HepG2 (cell line): ENCODE data around the gene PALMD. TPM values are rescaled to one million over a fixed set of nuclear protein-coding genes. Genes with fewer than 3 reads are reported as not detected.

Experiments
- AHR ChIP-seq: IDR thresholded peaks from 2 replicates; pipeline ENCODE4 v1.6.1; 2018; ENCODE audit warnings: missing genetic modification reagents, missing compliant biosample characterization
- ARID3A ChIP-seq: IDR thresholded peaks from 2 replicates; pipeline ENCODE4 v1.6.1; 2012; ENCODE audit warnings: low read depth, low read length, improper control_type of control experiment
- ARID5B ChIP-seq: IDR thresholded peaks from 2 replicates; pipeline ENCODE4 v1.4.0; 2020; ENCODE audit warnings: mild to moderate bottlenecking, missing genetic modification reagents
- ATF2 ChIP-seq: sonication (generic); formaldehyde crosslinking; IDR thresholded peaks from 2 replicates; pipeline ENCODE4 v1.4.0; 2020; ENCODE audit warnings: missing genetic modification reagents
- EHMT2 ChIP-seq: fragments of 200-600 bp; sonication (generic); IDR thresholded peaks from 2 replicates; pipeline ENCODE4 v1.7.0; 2017; ENCODE audit warnings: antibody characterized with exemption, low read depth, low read length, borderline replicate concordance
- MAZ ChIP-seq, 2 experiments: sonication (generic) in 1 of 2; formaldehyde crosslinking in 1 of 2; IDR thresholded peaks; 2 replicates each; pipeline versions ENCODE4 v1.5.0 to v1.6.1; 2012 to 2020; ENCODE audit warnings: low read depth in 2 of 2, mild to moderate bottlenecking in 2 of 2, borderline replicate concordance in 1 of 2, improper control_type of control experiment in 1 of 2, low read length in 1 of 2, missing genetic modification reagents in 1 of 2, moderate library complexity in 1 of 2
- MTF2 ChIP-seq: sonication (generic); formaldehyde crosslinking; IDR thresholded peaks from 2 replicates; pipeline ENCODE4 v1.5.0; 2020; ENCODE audit warnings: missing genetic modification reagents, borderline replicate concordance
- MZF1 ChIP-seq: sonication (generic); formaldehyde crosslinking; IDR thresholded peaks from 2 replicates; pipeline ENCODE4 v1.8.1; 2023; ENCODE audit warnings: mild to moderate bottlenecking, missing genetic modification reagents, borderline replicate concordance
- RXRA ChIP-seq: sonication (generic); formaldehyde crosslinking; IDR thresholded peaks from 2 replicates; pipeline ENCODE4 v1.5.1; 2020; ENCODE audit warnings: missing genetic modification reagents
- ZBTB21 ChIP-seq: sonication (generic); formaldehyde crosslinking; IDR thresholded peaks from 2 replicates; pipeline ENCODE4 v1.4.0; 2020; ENCODE audit warnings: missing genetic modification reagents
- ZFX ChIP-seq: sonication (generic); formaldehyde crosslinking; IDR thresholded peaks from 2 replicates; pipeline ENCODE4 v1.4.0; 2020; ENCODE audit warnings: mild to moderate bottlenecking, low read depth, missing genetic modification reagents, moderate library complexity
- ZMAT3 ChIP-seq: sonication (generic); formaldehyde crosslinking; conservative IDR thresholded peaks from 2 replicates; pipeline ENCODE4 v1.7.0; 2021; ENCODE audit warnings: missing genetic modification reagents
- ZNF17 ChIP-seq: sonication (generic); formaldehyde crosslinking; IDR thresholded peaks from 2 replicates; pipeline ENCODE4 v1.5.0; 2020; ENCODE audit warnings: mild to moderate bottlenecking, missing genetic modification reagents
- ZNF232 ChIP-seq: sonication (generic); formaldehyde crosslinking; IDR thresholded peaks from 2 replicates; pipeline ENCODE4 v1.4.0; 2020; ENCODE audit warnings: missing genetic modification reagents, borderline replicate concordance
- ZNF235 ChIP-seq: sonication (generic); formaldehyde crosslinking; IDR thresholded peaks from 2 replicates; pipeline ENCODE4 v1.8.1; 2023; ENCODE audit warnings: mild to moderate bottlenecking, missing genetic modification reagents, borderline replicate concordance
- ZNF83 ChIP-seq: sonication (generic); formaldehyde crosslinking; IDR thresholded peaks from 2 replicates; pipeline ENCODE4 v1.4.0; 2020; ENCODE audit warnings: missing genetic modification reagents, mild to moderate bottlenecking, borderline replicate concordance
- polyA plus RNA-seq, 8 experiments: library from polyadenylated mRNA; depleted of rRNA in 3 of 8; stranded (reverse) in 7 of 8; unstranded in 1 of 8; fragments of >200 nt; fragmentation: Illumina TruSeq in 4 of 8; extraction: Trizol in 4 of 8; gene quantifications; 2 replicates each; pipeline versions ENCODE4 v1.2.1 to v1.2.3, GENCODE V29; 2011 to 2016; ENCODE audit warnings: low read depth in 4 of 8, missing spikeins in 1 of 8, mixed read lengths in 1 of 8; ENCODE audit not compliant: insufficient read depth in 1 of 8
- total RNA-seq, 5 experiments: library from RNA; depleted of rRNA; stranded (reverse); fragments of >200 nt; fragmentation: Illumina TruSeq; extraction: Trizol; gene quantifications; 2 replicates each; pipeline ENCODE4 v1.2.3, GENCODE V29; 2016; ENCODE audit warnings: low read depth in 1 of 5

The PALMD gene
- total and polyA plus RNA-seq, 2 of the 13 experiments (the other 11 are each of a cell fraction or from before 2014, with no cell fraction given) = 5.5 to 31.1 TPM

- no peak for TF ChIP-seq ATF2 (CRISPR knock-in tag)
- TF ChIP-seq ZFX (CRISPR knock-in tag) = peak; percentile 38; the same call in 1 of the 2 replicates
- no peak for TF ChIP-seq ZMAT3 (CRISPR knock-in tag)
- no peak for TF ChIP-seq AHR
- TF ChIP-seq ZNF232 (CRISPR knock-in tag) = no peak
- TF ChIP-seq ZNF83 (CRISPR knock-in tag) = no peak
- TF ChIP-seq ARID3A = no peak
- no peak; the same call in 1 of the 2 replicates for TF ChIP-seq ARID5B (CRISPR knock-in tag)
- TF ChIP-seq MAZ (IDR thresholded peaks at IDR 0.05; ENCODE audit: borderline replicate concordance, low read depth, low read length) = no peak
- TF ChIP-seq MAZ (CRISPR knock-in tag; IDR thresholded peaks at IDR 0.05; ENCODE audit: low read depth) = 0 out of 2 replicates have a peak, but pooled peaks have one; percentile 43
- no peak for TF ChIP-seq EHMT2
- TF ChIP-seq RXRA (CRISPR knock-in tag) = no peak
- TF ChIP-seq ZNF235 (CRISPR knock-in tag) = no peak
- no peak for TF ChIP-seq ZBTB21 (CRISPR knock-in tag)
- no peak for TF ChIP-seq MZF1 (CRISPR knock-in tag)
- no peak for TF ChIP-seq ZNF17 (CRISPR knock-in tag)
- 0 out of 2 replicates have a peak, but pooled peaks have one; percentile 22 for TF ChIP-seq MTF2 (CRISPR knock-in tag)
These were observed at the start of gene PALMD (continued) for GRCh38 chr1:99645699-99646531.
